Chondrocyte (in vitro differentiated cells): Measurements from ENCODE around the gene CSK. TPM values are rescaled to one million over a fixed set of nuclear protein-coding genes. Genes with fewer than 3 reads are reported as not detected.

Experiments
- DNase-seq: peaks from one replicate; pipeline ENCODE4 v3.0.0; 2021; ENCODE audit warnings: mixed read lengths, low spot score
- H3K27ac Mint-ChIP-seq: one replicate; pipeline ENCODE4 v1.8.0; 2021; ENCODE audit warnings: mild to moderate bottlenecking, moderate library complexity, mixed read lengths; ENCODE audit not compliant: unreplicated experiment
- H3K27me3 Mint-ChIP-seq: 2 replicates; pipeline ENCODE4 v1.8.0; 2021; ENCODE audit warnings: low read depth, mixed read lengths
- H3K36me3 Mint-ChIP-seq: 2 replicates; pipeline ENCODE4 v1.8.0; 2021; ENCODE audit warnings: low read depth, mixed read lengths
- H3K4me1 Mint-ChIP-seq: 2 replicates; pipeline ENCODE4 v1.8.0; 2021; ENCODE audit warnings: low read depth, mild to moderate bottlenecking, mixed read lengths
- H3K4me3 Mint-ChIP-seq: one replicate; pipeline ENCODE4 v1.8.0; 2021; ENCODE audit warnings: mild to moderate bottlenecking, moderate library complexity, mixed read lengths; ENCODE audit not compliant: unreplicated experiment
- H3K9me3 Mint-ChIP-seq: 2 replicates; pipeline ENCODE4 v1.8.0; 2021; ENCODE audit warnings: low read depth, mixed read lengths
- CTCF ChIP-seq: fragments of 200-600 bp; sonication (generic); IDR thresholded peaks from 2 replicates; pipeline ENCODE4 v1.5.0; 2021; ENCODE audit warnings: antibody characterized with exemption, mild to moderate bottlenecking, moderate library complexity
- total RNA-seq: library from RNA; stranded (reverse); gene quantifications from 3 replicates; pipeline ENCODE4 v1.2.1, GENCODE V29; 2021

Gene CSK
- total RNA-seq, 1 donor from 2014 or later = 39.9 TPM

- Mint-ChIP-seq H3K36me3 (no peaks in the 10 kb centered on the region), H3K9me3 (no peaks in the 10 kb centered on the region), H3K27me3 (peaks cover 13% of the 10 kb centered on the region), H3K27ac (no peak overlapping the region), H3K4me1 (no peaks in the 10 kb centered on the region), H3K4me3 (no peak overlapping the region)
- TF ChIP-seq CTCF = no peak
- DNase-seq = no peak
Measured at GRCh38 chr15:74763416-74763815, 18.5 kb upstream of the CSK start.

- H3K27ac Mint-ChIP-seq = no peak overlapping the region
- H3K4me3 Mint-ChIP-seq = no peak overlapping the region
- H3K27me3 Mint-ChIP-seq = peaks cover 5% of the 10 kb centered on the region
- H3K36me3 Mint-ChIP-seq = no peaks in the 10 kb centered on the region
- no peak for TF ChIP-seq CTCF
- H3K9me3 Mint-ChIP-seq = no peaks in the 10 kb centered on the region
- peaks cover 9% of the 10 kb centered on the region for H3K4me1 Mint-ChIP-seq
- no peak for DNase-seq
Measured at GRCh38 chr15:74767167-74768098, 14.4 kb upstream of the CSK start.

- Mint-ChIP-seq H3K4me1 (peaks cover 9% of the 10 kb centered on the region), H3K27ac (no peak overlapping the region), H3K4me3 (peak overlapping the region; percentile 53), H3K27me3 (peaks cover 5% of the 10 kb centered on the region), H3K9me3 (no peaks in the 10 kb centered on the region), H3K36me3 (no peaks in the 10 kb centered on the region)
- no peak for TF ChIP-seq CTCF
- no peak for DNase-seq
Measured at GRCh38 chr15:74768099-74768770, 13.6 kb upstream of the CSK start.

GRCh38 chr15:74768771-74769342 lies 13.0 kb upstream of the CSK start:
- Mint-ChIP-seq H3K27me3 (peaks cover 5% of the 10 kb centered on the region), H3K36me3 (no peaks in the 10 kb centered on the region), H3K9me3 (no peaks in the 10 kb centered on the region), H3K27ac (no peak overlapping the region), H3K4me3 (peak overlapping the region; percentile 53), H3K4me1 (peaks cover 9% of the 10 kb centered on the region)
- peak; percentile 94 for TF ChIP-seq CTCF
- no peak for DNase-seq

- Mint-ChIP-seq H3K9me3 (no peaks in the 10 kb centered on the region), H3K4me1 (peaks cover 9% of the 10 kb centered on the region)
- no peak for DNase-seq
Measured at GRCh38 chr15:74769463-74770025, 12.3 kb upstream of the CSK start.

More at GRCh38 chr15:74769463-74770025, 12.3 kb upstream of the CSK start:
- Mint-ChIP-seq H3K27ac (no peak overlapping the region), H3K27me3 (peaks cover 5% of the 10 kb centered on the region), H3K36me3 (no peaks in the 10 kb centered on the region), H3K4me3 (no peak overlapping the region)
- no peak for TF ChIP-seq CTCF
